SW480 (cell line): ENCODE measurements around the gene FOXN3.

Source experiments
- DNase-seq: peaks from one replicate; pipeline ENCODE4 v3.0.0-alpha.2; 2016; ENCODE audit warnings: low spot score

The FOXN3 gene

DNA sequence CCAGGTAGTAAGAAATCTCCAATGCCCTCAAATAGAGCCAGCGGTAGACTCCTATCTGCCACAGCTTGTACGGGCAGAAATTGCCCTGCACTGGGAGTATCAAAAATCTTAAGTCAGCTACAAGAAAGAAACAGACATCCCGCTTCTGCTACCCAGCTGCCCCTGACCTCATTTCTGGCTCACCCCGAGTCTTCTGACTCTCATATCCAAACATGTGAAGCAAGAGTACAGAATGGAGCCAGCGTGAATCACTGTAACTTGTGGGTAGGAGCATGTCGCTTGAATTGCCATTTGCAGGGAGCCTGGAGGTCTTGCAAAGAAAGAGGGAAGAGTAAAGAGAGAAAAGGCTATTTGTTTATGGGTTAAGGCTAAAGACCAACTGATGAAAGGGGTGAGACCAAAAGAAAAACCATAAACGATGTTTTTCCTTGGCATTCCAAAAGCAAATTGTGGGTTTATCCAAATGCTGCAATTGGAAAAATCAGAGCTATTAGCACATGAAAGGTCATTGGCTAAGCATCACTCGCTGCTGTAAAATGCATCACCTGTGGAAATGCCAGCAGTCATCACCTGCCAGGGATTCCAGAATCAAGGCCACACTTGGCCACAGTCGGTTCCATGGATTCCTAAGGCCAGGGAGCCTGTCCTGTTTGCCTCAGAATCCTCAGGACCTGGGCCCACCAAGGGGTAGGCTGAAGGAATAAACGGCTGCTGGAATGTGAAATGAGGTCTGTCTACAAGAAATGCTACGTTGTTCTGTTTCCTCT, 86.6 kb downstream of the FOXN3 start:
- no peak for DNase-seq

DNA sequence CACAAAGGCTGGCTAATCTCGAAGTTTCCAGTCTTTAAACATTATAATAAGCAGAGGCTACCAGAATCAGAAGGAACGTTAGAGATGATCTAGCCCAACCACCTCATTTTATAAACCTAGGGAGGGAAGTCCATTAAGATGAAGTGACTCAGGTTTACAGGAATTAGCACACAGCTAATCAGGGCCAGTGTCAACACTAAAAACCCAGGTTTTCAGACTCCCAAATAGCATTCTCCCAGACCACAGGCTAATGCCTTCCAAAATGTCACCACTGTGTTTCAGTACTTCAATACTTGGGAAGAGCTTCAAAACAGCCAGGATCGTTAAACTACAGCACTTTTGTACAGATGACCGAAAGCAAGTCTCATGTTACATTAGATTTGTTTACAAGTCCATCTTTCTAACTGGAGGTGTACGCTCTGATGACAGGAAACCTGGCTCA, 89.2 kb downstream of the FOXN3 start:
- no peak for DNase-seq

DNA sequence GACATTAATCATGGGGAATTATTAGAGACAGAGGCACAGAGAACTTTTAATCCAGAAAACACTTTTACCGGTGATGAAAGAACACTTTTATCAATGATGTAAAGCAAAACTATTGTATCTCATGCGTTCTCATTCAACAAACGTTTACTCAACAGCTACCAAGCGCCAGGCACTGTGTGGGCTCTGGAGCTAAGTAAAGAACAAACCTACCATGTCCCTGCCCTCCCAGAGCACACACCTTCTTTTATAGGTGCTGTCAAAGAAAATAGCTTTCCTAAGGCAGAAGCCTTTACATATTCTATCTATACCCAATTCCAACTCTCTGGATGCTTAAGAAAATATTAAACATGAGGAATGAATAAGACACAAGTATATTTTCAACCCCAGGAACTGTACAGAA, 91.1 kb downstream of the FOXN3 start:
- DNase-seq = no peak

- no peak for DNase-seq
These were observed 91.6 kb downstream of the FOXN3 start for GRCh38 chr14:89325299-89325883.

DNA sequence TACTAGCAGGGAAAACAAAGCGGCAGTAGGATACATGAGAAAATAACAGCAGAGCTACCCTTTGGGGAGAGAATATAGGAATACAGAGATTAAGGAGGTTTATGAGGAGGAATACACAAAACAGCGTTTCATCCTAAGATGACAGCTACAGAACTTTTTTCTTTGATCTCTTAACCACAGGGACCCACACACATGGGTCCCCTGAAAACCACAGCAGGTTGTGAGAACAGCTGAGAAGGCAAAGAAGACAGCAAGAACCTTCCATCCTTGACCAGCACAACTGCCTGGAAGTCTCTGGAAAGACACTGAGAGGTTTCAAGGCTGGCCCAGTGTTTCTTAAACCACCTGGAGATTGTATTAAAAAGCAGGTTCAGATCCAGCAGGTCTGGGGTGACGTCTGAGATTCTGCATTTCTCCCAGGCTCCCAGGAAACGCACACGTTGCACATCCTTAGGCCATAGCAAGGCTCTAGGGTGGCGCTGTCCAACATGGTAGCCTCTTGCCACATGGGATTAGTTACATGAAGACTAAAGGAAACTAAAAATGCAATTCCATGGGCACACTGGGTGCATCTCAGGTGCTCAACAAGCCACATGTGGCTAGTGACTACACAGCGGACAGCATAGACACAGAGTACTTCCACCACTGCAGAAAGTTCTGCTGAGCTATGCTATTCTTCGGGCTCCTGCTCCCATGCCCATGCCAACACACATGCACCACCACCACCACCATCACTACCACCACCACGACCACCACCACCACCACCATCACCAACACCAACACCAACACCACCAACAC, 92.3 kb downstream of the FOXN3 start:
- peak; percentile 29 for DNase-seq

DNA sequence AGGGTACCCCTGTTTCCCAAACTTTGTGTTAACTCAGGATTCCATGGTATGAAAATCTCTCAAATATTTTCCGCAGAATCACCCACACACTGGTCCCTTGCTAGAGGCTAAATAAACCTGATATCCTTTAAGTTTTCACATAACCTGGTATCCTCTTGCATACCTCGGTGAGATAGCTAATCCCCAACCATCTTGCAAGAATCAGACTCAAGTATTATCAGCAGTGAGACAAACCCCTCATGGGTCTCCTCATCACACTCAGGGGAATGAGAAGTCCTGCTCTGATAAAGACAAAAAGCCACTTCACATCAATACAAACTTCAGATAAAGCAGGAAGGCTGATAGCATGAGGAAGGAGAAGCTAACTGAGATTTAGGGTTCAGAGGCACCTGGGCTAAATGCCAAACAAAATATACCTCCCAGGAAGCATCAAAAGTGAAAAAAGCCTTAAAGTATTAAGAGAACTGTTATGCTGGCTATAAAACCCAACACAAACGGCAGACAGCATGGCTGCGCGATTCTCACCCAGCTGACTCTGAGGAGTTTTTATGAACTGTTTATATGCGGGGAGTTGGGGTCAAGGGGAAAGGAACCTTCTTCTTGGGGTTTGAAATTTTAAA, 96.5 kb downstream of the FOXN3 start:
- no peak for DNase-seq

DNA sequence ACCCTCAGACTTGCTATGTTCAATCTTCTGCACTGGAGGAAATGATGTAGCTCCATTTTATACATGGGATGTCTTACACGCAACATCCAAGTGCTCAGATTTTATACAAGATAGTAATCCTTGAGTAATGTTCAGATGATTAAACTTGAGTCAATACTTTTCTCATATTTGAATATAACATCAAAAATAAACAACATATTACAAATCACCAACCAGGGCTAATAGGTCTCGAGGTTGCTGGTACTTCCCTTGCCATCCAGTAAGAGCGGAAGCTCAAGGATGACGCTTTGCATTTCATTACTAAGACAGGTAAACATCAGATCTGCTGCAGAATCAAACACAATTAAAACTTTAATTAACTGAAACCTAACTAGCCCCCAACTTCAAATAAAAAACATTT, 97.3 kb downstream of the FOXN3 start:
- DNase-seq = no peak

DNA sequence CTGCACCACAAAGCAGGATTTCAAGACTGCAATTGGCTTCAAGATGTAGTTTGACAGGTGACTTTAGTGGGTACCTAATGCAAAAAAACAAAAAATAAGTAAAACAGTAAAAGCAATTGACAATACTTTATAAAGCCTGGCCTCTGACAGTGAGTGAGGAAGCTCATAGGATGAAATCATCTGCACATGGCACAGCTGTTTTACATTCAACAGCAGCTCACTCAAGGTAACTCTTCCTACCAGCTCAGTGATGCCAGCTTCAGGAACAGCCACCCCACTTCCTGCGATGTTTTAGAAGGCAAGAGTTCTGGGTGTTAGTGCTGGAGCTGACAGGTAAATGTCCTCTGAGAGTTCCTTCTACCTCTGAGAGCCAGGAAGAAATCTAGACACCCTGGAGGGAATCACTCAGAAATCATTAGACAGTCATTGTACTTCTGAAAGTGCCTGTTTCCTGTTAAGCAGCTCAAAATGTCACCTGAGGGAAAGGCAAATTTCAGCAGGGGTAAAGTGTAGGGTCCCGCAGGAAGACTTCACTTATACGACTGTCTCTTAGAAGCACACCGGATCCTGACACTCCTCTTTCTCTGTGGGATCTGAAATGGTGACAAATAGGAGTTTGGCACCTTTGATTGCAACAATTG, 99.9 kb downstream of the FOXN3 start:
- DNase-seq = no peak

DNA sequence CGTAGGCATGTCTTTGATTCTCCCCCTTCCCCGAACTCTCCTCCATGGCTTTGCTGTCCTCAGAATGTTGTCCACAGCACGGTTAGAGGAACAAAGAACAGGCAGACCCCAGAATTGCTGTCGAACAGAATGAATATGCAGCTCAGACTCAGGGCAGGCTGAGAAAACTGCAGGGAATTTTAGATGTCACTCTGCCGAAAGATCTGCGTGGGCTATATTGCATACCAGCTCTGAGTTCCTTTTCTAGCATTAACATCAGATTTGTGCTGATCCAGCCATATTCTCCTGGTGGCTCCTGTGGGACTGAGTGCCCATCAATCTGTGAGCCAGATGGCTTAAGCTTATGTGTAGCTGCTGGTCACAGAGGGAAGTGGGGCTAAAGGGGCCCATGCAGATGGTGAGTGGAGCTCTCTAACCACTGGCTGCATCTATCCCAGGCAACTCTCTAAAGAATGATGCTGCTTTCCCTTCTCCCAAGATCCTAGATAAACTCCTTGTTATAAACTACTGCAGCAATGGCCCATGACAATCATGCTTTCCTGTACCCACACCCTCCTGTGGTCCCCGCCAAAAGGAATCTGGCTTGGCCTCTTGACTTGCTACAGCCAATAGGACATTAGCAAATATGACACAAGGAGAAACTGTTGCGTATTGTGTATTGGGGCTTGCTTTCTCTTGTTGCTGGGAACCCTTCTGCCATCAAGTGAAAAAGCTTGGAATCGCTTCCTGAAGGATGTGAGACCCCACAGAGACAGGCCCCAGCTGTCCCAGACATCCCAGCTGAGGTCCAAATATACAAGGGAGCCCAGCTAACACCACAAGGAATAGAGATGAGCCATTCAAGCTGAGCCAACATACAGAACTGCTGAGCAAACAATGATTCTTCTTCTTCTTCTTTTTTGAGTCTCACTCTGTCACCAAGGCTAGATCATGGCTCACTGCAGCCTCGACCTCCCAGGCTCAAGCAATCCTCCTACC, 101.3 kb downstream of the FOXN3 start:
- no peak for DNase-seq

GRCh38 chr14:89314274-89314673, 102.8 kb downstream of the FOXN3 start:
- no peak for DNase-seq

DNA sequence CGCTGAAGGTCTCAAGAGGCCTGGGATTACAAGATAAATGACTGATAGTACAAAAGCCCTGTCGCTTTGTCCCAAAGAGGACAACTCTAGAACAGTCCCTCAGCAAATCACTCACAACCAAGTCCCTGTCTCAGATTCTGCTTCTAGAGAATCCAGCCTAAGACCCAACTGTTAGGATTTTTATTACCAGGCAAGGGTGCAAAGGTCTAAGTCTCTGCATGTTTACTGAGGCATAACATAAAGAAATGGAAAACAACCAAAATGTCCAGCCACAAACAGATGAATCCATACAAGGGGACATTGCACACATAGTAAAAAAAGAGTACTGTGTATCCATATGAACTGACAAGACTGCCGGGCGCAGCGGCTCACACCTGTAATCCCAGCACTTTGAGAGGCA, 104.1 kb downstream of the FOXN3 start:
- no peak for DNase-seq

DNA sequence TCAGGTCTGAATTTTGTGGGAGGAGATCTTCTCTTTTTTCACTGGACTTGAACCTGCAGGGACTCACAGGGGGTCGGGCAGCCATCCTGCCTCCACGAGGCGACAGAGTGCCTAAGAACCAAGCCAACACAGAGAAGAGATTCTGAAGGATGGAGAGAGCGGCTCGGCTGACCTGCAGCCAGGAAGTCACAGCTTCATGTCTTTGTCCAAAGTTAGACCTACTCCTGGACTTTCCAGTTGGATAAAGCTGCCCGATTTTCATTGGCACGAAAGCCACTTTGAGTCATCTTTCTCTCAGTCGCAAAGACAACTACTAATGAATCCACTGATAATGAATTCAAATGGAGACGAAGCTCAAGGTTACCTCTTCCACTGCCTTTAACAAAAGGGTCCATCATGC, 106.8 kb downstream of the FOXN3 start:
- no peak for DNase-seq

- DNase-seq = no peak
These were observed 107.3 kb downstream of the FOXN3 start for GRCh38 chr14:89309670-89310177.

DNA sequence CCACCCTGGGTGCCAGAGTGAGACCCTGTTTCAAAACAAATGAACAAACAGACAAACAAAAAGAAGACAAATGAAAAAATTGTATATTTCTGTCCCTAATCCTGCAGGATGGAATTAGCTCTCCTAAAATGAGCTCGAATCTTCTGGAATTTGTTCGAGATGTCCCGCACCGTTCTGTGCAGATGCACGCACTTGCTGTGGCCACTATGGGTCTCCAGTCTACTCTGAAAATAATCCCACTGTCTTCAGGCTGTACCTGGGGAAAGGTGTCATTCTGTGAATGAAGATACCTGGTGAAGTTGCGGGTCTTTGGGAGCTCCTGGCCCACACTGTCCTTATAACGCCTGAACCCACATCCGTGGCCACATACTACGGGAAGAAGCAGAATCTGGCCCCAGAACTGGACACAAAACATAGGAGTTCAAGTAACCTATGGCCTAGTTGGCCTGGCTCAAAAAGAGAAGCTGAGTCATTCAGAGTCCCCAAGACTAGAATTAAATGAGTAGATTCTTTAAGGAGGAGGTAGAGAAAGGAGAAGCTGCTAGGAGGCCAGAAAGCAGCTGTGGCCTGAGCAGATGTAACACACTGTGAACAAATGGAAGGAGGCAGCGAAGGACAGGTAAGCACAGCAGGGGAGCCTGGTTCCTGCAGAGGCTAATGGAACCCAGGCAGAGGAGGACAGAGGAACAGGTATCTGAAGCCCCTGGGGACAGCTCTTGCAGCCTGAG, 108.6 kb downstream of the FOXN3 start:
- no peak for DNase-seq

GRCh38 chr14:89307409-89307808, 109.6 kb downstream of the FOXN3 start:
- no peak for DNase-seq

- no peak for DNase-seq
These were observed 111.9 kb downstream of the FOXN3 start for GRCh38 chr14:89304972-89305703.

DNA sequence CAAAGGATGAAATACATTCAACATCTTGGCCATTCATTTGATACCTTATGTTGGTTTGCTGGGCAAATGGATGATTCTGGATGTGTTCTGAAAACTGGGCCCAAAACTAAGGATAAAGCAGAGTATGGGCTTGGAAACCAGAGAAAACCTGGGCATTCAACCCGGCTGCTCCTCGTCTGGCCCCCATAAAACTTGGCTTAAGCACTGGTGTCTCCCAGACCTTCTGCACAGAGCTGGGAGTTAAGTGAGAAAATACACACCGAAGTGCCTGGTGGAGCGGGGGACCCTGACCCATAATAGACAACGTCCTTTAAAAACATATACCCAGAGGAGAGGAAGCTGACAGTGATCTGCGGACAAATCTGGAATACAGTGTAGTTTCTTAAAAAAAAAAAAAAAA, 112.5 kb downstream of the FOXN3 start:
- DNase-seq = no peak

GRCh38 chr14:89303456-89304435, 113.3 kb downstream of the FOXN3 start:
- DNase-seq = peak; percentile 67
